GM18907 (cell line): ENCODE data around the gene EHBP1L1.
A peak's percentile ranks its signal among the peaks of the same experiment; 100 is the strongest.

Source experiments
- ATAC-seq: cut with Tn5 transposase; IDR thresholded peaks from one replicate; pipeline ENCODE4 v1.9.1; 2021; ENCODE audit warnings: mild to moderate bottlenecking, moderate library complexity; ENCODE audit not compliant: unreplicated experiment

EHBP1L1 gene

DNA sequence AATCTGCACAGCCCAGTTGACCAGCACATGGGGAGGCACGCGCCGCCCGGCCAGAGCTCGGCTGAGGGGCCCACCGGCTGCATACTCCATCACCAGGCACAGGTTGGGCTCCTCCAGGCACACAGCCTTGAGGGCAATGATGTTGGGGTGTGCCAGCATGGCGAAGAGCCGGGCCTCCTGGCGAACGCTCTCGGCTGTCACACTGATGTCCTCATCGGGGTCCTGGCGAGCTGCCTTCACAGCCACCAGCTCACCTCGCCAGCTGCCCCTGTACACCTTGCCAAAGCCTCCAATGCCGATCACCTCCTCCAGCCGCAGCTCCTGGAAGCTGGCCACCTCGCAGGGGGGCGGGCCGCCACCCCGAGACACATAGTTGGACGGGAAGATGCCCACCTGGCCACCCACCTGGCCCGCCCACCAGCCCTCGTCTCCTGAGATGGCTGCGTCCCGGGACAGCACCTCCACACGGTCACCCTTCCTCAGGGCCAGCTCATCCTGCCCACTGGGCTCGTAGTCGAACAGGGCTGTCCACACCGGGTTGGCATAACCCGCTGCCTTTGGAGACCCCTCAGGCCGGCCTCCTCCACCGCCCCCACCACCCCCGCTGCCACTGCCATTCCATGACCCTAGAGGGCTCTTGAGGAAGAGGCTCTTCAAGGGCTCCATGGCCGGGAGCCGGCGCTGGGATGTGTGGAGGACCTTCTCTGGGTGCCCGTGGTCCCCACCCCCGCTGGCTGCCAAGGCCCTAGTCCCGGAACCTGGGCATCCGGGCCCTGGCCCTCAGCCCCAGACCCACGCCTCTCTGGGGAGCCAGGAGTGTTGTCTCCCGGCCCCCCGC, 37.5 kb downstream of the EHBP1L1 start:
- ATAC-seq, result no peak

DNA sequence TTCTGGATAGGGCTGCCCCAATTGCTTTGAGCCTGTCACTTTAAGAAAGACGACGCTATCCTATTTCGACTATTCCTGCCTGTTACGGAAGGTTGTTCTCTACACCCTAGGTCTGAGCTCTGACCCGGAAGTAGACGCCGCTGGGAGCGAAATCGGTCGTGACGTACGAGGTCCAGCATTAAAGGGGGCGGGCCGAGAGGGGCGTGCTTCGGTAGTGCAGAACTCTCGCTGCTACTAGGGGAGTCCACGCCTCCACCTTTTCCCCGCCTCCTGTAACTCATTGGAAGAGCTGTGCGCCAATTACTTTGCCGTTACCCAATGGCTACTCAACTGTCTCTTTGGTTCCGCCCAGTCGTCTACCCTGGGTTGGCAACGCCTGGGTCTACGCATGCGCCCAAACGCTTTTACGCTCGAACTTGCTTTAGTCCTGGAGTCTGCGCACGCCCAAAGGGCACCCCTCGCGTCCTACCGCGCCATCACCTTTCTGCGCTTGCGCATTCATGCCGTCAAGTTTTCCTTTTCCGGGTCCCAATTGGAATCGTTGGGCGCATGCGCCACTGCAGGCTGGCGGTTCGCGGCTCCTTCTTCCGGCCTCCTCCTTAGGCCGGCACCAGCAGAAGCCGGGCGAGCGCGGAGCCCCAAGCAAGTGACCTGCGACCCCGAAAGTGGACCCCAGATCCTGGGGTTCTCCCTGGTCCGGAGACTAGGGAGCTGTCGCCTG, 39.5 kb downstream of the EHBP1L1 start, which contains the start of gene PCNX3:
PCNX3 (plus strand) TSS at position 548 of the 721 bp plus-strand sequence. CDS start 536 bp downstream, outside the sequence.
- ATAC-seq, result peak; percentile 77

DNA sequence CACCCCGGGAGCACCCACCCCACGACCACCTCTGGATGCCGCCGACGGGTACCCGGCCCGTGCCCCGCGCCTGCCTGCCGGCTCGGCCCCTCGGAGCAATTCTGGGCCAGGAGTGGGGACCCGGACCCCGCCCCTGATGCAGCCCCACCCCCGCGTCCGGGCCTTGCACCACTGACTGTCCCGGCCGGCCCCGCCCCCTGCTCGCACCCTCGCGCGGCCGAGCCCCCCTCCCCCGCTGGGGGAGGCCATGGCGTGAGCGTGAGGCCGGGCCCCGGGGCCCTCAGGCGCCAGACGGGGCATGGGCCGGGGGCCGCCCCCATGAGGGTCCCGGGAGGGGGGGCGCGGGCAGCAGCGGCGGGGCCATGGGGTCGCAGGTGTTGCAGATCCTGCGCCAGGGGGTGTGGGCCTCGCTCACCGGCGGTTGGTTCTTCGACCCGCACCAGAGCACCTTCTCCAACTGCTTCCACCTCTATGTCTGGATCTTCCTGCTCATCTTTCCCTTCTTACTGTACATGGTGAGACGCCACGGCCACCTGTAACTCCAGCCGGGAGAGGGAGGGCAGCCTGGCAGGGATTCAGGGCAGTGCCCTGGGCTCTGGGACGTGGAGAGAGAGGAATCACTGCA, 40.2 kb downstream of the EHBP1L1 start:
- ATAC-seq, result peak; percentile 12

DNA sequence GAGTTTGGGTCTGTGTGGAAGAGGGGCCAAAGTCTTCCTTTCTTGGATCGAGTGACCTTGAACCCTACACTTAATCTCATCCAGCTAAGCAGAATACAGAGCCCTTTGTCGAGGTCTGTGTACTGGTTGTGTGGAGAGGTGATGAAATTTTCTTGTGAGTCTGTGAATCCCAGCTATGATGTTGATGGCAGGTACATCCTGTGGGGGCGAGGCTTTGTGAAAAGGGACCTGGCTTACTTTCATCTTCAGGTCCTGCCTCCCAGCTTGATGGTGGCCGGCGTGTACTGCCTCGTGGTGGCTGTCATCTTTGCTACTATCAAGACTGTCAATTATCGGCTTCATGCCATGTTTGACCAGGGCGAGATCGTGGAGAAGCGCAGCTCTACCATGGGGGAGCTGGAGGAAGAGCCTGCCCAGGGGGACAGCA, 40.7 kb downstream of the EHBP1L1 start:
- no peak for ATAC-seq

DNA sequence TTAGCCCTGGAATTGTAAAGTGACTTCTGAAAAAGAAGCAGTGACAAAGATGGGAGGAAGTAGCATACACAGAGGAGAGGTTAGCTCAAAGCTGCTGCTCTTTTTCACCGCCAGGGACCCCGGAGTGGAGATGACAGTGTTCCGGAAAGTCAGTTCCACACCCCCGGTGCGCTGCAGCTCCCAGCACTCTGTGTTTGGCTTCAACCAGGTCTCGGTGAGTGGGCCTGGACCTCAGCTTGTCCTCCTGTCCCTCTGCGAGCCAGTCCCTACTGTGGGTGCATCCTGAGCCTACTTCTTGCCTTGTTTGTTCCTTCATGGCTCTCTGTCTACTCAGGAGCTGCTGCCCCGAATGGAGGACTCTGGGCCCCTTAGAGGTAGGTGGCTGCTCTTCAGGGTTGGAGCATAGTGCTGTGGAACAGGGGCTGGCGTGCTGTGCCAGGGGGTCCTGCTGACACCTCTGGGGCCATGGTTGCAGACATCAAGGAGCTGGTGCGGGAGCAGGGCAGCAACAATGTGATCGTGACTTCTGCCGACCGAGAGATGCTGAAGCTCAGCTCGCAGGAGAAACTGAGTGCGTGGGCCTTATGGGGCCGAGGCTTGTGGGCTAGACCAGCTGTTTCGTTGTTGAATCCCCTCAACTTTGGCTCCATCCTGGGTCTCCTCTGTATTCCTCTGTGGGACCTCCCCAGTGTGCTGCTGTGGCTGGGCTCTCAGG, 41.4 kb downstream of the EHBP1L1 start:
- no peak for ATAC-seq

DNA sequence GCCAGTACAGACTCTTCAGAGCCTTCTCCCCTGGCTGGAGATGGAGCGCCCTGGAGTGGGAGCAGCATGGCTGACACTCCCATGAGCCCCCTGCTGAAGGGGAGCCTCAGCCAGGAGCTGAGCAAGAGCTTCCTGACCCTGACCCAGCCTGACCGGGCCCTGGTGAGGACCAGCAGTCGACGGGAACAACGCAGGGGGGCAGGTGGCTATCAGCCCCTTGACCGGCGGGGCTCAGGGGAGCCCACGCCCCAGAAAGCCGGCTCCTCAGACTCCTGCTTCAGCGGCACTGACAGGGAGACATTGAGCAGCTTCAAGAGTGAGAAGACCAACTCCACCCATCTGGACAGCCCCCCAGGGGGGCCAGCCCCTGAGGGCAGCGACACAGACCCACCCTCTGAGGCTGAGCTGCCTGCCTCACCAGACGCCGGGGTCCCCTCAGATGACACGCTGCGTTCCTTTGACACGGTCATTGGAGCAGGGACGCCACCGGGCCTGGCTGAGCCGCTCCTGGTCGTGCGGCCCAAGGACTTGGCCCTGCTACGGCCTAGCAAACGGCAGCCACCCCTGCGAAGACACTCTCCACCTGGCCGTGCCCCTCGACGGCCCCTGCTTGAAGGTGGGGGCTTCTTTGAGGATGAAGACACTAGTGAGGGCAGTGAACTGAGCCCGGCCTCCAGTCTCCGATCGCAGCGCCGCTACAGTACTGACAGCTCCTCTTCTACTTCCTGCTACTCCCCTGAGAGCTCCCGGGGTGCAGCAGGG, 42.3 kb downstream of the EHBP1L1 start:
- ATAC-seq, result no peak

DNA sequence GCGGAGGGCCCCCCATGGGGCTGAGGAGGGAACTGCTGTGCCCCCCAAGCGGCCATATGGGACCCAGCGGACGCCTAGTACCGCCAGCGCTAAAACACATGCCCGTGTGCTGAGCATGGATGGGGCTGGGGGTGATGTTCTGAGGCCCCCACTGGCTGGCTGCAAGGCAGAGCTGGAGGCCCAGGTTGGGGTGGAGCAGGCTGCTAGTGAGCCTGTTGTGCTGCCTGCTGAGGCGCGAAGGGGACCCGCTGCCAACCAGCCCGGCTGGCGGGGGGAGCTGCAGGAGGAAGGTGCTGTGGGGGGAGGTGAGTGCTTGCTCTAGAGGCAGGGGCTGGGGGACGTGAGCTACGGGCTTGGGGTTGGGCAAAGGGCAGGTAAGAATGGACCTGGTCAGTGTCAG, 42.9 kb downstream of the EHBP1L1 start:
- ATAC-seq, result no peak

DNA sequence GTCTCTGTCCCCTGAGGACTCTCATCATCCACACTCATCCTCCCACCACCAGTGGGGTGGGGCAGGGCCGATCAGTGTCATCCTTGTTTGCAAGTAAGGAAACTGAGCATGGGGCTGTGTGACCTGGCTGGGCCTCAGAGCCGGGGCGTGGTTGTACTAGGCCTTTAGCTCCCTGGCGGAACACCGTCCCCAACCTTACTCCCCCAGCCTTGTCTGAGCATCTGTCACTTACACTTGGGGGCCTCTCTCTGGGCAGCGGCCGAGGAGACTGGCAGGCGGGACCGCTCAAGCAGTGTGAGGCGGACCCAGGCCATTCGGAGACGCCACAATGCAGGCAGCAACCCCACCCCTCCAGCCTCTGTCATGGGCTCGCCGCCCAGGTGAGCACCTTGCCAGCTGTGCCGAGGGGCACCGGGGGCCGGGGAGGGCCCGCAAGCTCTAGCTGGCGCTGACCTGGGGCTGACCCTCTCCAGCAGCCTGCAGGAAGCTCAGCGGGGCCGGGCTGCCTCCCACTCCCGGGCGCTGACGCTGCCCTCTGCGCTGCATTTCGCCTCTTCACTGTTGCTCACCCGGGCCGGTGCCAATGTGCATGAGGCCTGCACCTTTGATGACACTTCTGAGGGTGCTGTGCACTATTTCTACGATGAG, 43.6 kb downstream of the EHBP1L1 start:
- no peak for ATAC-seq

DNA sequence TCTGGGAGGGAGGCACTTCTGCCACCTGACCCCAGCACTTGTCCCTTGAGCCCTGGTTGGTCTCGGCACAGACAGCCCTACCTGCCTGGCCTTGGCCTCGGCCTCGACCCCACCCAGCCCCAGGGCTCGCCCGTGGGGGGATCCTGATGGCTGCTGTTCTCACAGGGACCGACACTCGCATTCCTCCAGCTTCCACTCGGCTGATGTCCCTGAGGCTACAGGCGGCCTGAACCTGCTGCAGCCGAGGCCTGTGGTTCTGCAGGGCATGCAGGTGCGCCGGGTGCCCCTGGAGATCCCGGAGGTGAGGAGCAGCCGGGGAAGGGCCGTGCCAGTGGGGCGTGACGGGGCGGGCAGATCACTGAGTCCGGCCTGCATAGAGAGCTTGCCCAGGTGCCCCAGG, 44.8 kb downstream of the EHBP1L1 start:
- ATAC-seq, result no peak

DNA sequence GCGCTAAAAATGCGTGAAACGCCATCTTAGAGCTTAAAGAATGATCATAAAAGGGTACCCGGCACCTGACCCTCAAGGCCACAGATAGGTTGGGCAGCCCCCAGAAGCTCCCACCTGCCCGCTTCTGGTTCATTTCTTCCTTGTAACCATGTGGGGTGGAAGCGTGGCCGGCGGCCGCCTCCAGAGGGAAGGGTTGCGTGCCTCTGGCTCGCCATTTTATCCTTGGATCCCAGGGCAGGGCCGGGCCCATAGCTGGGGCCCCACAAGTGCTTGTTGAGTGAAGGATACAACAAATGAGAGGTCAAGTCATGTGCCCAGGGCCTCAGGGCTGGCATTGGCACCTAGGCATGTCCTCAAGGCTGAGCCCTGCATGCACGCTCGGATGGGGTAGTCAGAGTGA, 45.6 kb downstream of the EHBP1L1 start:
- ATAC-seq, result no peak

DNA sequence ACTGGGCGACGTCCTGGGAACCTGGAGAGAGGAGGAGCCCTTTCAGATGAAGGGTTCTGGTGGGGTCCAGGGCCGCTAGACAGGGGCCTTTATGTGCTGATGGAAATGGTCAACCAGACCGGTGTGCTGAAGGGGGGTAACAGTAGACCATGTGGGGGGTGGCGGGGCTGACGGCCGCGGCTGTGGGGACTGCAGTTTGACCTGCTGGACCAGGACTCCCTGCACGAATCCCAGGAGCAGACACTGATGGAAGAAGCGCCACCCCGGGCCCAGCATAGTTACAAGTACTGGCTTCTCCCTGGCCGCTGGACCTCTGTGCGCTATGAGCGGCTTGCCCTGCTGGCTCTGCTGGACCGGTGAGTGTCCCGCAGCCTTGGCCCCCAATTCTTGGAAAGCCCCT, 46.2 kb downstream of the EHBP1L1 start:
- no peak for ATAC-seq

DNA sequence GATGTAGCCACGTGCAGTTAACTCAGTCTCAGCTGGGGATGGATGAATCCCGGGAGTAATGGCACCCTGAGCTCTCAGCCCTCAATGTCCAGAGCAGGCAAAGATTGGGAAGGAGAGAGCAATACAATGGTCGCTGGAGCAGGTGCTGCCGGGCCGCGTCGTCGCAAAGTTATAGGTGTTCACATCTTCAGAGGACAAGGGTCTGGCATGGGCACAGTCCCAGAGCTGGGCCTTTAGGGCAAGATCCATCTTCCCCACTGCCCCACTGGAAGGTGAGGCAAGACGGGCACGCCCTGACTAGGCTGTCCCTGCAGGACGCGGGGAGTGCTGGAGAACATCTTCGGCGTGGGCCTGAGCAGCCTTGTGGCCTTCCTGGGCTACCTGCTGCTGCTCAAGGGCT, 47.3 kb downstream of the EHBP1L1 start:
- no peak for ATAC-seq

DNA sequence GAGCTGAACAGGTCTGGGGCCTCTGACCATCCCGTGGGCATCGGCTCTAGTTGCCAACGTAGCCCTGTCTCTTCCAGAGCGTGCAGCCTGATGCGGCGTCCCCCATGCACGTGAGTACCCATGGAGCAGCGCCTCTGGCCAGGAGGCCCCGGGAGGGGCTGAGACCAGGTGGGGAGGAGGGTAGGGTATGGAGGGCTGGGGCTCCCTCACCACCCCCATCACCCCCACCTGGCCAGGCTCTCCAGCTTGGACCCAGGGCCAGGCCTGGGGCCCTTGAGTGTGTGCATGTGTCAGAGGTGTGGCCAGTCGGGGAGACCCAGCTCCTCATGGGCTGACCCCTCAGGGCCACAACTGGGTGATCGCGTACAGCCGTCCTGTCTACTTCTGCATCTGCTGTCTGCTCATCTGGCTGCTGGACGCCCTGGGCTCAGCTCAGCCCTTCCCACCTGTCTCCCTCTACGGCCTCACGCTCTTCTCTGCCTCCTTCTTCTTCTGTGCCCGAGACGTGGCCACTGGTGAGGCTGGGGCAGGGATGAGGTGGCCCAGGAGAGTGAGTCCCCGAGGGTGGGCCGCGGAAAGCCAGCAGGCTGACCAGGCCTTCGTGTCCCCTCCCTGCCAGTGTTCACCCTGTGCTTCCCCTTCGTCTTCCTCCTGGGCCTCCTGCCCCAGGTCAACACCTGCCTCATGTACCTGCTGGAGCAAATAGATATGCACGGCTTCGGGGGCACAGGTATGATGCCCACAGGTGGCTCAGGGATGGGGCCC, 48.2 kb downstream of the EHBP1L1 start:
- ATAC-seq, result no peak

DNA sequence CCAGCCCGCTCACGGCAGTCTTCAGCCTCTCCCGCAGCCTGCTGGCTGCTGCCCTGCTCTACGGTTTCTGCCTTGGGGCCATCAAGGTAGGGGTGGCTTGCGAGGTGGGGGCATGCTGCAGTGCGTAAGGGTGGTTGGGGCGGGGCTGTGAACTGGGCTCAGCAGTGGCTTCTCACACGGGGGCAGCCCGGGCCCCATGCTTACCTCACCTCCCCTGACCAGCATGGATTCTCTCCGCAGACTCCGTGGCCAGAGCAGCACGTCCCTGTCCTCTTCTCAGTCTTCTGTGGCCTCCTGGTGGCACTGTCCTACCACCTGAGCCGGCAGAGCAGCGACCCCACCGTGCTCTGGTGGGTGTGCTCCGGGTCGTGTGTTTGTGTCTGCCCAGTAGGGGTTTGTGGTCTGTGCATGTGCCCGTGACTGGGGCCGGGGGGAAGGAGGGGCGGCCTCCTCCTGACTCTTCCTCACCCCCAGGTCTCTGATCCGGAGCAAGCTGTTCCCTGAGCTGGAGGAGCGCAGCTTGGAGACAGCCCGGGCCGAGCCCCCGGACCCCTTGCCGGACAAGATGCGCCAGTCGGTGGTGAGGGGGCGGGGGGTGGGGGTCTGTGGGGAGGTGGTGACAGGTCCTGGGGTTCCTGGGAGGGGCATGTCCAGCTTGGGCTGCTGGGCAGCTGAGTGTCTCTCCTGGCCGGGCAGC, 49.2 kb downstream of the EHBP1L1 start:
- ATAC-seq, result no peak

DNA sequence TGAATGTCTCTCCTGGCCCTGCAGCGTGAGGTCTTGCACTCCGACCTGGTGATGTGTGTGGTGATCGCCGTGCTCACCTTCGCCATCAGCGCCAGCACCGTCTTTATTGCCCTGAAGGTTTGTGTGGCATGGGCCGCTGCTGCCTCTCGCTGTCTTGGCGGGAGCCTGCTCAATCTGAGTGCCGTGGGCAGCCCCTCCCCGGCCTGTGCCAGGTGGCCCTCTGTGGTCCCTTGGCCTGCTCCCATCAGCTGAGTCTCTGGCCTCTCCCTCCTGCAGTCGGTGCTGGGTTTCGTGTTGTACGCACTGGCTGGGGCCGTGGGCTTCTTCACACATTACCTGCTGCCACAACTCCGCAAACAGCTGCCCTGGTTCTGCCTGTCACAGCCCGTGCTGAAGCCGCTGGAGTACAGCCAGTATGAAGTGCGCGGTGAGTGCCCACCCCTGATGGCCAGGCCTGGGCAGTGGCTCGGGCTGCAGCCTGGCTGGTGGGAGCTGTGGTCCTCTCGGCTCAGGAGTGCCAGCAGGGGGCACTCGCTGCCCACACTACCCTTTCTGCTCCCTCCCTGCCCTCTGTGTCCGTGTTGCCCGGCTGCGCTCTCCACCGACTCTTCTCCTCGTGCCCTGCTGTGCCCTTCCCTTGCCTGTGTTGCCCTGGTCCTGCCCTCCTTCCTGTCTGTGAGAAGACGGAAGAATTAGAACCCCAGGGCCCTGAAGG, 49.9 kb downstream of the EHBP1L1 start:
- ATAC-seq, result no peak

DNA sequence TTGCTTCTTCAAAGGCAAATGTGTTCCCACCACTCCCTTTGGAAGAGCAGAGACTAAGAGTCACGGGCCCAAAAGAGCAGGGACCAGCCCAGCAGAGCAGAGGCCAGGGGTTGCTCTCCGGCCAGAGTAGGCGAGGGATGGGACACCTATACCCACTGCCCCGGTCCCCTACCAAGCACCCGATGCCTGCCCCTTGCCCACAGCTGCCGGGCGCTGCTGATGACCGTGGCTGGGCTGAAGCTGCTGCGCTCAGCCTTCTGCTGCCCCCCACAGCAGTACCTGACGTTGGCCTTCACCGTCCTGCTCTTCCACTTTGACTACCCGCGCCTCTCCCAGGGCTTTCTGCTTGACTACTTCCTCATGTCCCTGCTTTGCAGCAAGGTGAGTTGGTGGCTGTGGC, 51.3 kb downstream of the EHBP1L1 start:
- no peak for ATAC-seq

DNA sequence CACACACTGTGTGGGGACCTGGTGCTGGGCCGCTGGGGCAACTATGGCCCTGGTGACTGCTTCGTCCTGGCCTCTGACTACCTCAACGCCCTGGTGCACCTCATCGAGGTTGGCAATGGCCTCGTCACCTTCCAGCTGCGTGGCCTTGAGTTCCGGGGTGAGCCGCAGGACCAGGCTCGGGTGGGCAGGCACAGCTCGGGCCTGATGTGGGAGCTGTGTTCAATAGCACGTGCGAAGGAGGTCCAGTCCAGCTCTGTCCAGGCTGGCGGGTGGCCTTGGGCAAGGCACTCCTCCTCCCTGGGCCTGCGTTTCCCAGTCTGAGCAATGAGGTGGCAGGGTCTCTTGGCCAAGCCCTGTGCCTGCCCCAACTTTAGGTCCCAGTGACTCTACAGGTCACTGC, 53.7 kb downstream of the EHBP1L1 start:
- ATAC-seq, result no peak

DNA sequence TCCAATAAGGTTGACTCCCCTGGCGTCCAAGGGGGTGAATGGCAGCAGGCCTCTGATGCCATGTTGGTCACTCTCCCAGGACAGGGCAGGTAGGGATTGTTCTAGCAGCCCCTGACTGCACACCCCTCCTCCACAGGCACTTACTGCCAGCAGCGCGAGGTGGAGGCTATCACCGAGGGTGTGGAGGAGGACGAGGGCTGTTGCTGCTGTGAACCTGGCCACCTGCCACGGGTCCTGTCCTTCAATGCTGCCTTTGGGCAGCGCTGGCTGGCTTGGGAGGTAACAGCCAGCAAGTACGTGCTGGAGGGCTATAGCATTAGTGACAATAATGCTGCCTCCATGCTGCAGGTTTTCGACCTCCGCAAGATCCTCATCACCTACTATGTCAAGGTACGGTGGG, 54.4 kb downstream of the EHBP1L1 start:
- ATAC-seq, result no peak
